AG10803 (cell line): Measurements from ENCODE around the gene NOL12.

ENCODE experiments used
- DNase-seq: peaks from one replicate; pipeline ENCODE4 v3.0.0; 2010; ENCODE audit warnings: low read depth
- H3K4me3 ChIP-seq: 2 replicates; pipeline ENCODE4 v1.5.1; 2011; ENCODE audit warnings: mild to moderate bottlenecking, low read length, control low read depth
- CTCF ChIP-seq: conservative IDR thresholded peaks from 2 replicates; pipeline ENCODE4 v1.5.1; 2011; ENCODE audit warnings: mild to moderate bottlenecking, low read length, control low read depth, inconsistent platforms

Gene NOL12

DNA sequence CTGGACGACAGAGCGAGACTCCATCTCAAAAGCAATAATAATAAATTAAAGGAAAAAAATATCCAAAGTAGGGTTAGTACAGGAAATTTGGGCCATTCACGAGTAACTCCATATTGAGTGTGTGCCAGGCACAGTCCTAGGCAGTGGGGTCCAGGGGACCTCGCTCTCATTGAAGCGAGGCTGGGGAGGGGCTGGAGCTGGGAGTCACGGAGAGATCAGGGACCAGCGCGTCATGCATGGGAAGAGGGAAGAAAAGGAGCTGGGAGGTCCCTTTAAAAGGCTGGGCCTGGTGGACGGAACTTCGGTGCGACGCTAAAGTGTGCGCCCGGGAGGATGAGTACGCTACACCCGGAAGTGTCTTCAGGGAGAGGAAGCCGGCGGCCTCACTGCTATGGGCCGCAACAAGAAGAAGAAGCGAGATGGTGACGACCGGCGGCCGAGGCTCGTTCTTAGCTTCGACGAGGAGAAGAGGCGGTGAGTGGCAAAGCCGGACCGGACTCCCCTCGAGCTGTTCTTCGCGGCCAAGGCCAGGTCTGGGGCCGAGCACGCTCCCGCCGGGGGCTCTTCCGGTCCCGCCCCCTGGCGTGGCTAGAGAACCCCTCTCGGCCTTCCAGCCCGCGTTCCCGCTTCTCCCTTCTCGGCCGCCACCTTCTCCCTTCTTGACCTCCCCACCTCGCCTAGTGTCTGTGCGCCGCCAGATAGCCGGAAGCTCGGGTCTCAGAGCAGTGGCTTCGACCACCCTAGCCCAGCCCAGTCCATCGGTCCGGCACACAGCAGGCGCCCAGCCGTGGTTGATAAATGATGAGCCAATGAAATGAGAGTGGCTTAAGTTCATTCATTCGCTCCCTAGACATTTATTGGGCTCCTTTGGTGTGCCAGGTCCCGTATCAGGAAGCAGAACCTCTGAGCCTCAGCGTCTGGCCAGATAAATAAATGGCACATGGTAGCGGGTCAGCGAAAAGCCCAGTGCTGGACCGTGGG, at the start of gene NOL12:
Gene NOL12, plus strand, starts transcription at position 342 of the 981 bp plus-strand sequence. Its CDS starts 50 bp downstream, at position 392.
- TF ChIP-seq CTCF: no peak
- peak within 1 kb of the TSS; percentile 94 for H3K4me3 ChIP-seq
- peak; percentile 86 for DNase-seq

GRCh38 chr22:37636949-37637273, 49.2 kb upstream of the NOL12 start:
- DNase-seq: no peak
- TF ChIP-seq CTCF: no peak
- H3K4me3 ChIP-seq: no peak overlapping the region

DNA sequence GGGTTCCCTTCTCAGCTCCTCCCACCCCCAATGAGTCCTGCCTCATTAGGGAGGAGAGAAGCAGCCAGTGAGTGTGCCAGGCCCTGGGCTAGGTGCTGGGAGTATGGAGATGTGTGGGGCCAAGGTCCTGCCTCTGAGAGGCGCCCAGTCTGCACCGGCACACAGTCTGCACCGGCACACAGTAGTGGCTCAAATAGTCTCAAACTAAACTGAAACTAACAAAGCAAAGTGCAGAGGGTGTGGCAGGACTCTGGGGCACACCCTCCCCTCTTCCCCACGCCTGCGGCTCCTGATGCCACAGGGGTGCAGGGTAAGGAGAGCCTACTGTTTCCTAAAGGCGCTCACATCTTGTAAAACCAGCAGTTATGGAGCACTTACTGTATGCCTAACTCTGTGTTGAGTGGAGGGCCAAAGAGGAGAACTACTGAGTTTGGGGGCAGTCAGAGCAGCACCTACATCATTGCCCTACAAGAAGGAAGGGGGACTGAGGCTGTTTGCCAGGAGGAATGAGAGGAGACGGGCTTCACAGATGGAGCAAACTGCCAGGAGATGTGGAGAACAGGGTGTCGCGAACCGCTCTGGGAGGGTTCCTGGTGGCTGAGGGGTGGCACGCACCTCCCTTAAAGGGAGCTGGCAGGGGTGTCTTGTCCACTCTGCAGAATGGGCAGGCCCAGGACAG, 47.6 kb upstream of the NOL12 start:
- DNase-seq: no peak
- no peak for TF ChIP-seq CTCF
- no peak overlapping the region for H3K4me3 ChIP-seq

DNA sequence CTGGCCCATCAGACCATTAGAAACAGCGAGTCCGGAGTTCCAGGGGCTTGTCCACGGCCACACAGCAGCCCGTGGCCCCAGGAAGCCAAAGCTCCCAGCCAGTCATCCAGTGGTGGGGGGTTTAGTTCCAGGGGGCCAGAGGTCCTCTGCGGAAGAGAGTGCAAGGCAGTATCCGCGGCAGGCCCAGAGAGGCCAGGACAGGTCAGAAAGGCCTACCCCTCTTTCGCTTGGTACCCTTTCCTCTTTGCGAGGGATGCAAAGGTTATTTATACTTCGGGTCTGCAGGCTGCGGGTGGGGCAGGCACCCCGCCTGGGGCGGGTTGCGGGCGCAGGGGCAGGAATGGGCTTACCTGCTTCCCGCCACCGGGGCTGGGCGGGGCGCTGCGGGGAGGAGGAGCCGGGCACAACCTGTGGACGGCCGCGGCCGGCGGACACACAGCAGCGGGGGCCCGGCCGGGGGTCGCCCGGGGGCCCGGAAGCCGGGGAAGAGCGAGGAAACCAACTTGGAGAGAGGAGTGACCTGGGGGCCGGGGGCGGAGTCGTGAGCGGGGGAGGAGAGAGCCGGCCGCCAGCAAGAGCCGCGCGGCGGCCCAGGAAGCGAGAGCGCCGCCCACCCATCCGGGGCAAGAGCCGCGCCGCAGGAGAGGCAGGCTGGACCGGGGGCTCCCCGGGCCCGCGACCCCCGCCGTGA, 46.9 kb upstream of the NOL12 start, which contains the start of gene SH3BP1:
Gene SH3BP1, plus strand, starts transcription at position 600 of the 691 bp plus-strand sequence. CDS start 119 bp downstream, outside the sequence.
- H3K4me3 ChIP-seq: peak within 1 kb of the TSS; percentile 63
- TF ChIP-seq CTCF: no peak
- DNase-seq: peak; percentile 15

DNA sequence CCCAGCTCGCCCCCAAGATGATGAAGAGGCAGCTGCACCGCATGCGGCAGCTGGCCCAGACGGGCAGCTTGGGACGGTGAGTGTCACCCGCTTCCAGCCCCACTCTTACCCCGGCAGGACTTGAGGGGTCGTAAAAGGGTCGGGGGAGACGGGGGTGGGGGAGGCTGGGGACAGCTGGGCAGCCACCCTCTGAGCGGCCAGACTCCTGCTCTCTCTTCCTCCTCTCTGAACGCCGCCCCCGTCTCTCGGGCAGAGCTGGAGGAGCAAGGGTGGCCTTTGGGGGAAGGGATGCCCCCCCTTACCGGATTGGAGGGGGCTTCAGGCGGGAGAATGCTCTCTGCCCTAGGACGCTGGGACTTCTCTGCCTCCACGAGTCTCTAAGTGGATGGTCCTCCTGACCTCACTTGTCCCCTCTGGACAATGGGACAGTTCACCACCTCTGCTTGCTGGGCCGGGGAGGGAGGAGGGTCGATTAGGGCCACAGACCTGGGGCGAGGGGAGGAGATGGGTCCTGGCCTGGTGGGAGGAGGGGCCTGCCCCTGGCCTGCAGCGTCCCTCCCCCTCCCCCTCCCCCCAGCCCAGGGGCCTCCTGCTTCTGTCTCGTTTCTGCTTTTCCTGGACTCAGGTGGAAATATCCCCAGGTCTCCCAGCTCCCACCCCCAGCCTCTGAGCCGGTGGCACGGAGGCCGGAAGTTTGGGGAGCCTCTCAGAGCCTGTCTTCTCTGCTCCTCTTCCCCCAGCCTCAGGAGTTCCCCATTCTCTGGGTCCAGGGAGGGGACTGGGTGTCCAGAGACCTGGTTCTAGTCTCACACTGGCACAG, 46.2 kb upstream of the NOL12 start:
- peak overlapping the region; percentile 63 for H3K4me3 ChIP-seq
- no peak for DNase-seq

More for the DNA sequence above, 46.2 kb upstream of the NOL12 start:
- TF ChIP-seq CTCF: no peak
